Bronchial smooth muscle cell (primary cell): ENCODE results near the gene LCE2C. TPM values are rescaled to one million over a fixed set of nuclear protein-coding genes. Genes with fewer than 3 reads are reported as not detected.

Experiments
- total RNA-seq: library from RNA; depleted of rRNA; stranded (reverse); fragments of >200 nt; gene quantifications from 2 replicates; pipeline ENCODE4 v1.2.1, GENCODE V29; 2014

Gene LCE2C, protein sequence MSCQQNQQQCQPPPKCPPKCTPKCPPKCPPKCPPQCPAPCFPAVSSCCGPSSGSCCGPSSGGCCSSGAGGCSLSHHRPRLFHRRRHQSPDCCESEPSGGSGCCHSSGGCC
- total RNA-seq = not detected in 2 replicates

DNA sequence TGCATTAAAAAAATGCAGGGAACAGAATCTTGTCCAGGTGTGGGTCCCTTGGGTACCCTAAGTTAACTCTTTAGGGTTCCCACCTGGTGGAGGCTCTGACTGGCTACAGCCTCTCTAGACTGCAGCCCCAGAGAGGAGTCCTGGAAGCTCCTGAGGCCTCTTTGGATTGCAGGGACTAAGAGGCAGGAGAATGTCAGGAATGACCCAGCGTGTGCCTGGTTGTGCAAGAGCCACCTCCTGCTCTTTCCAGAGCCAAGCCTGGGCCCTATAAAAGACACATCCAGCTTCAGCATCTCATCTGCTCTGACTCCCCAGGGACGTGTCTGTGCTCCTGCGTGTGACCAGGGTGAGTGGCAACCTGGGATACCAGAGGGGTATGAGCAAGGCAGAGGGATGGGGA lies at the start of gene LCE2C:
Gene LCE2C (plus strand): TSS at position 297 of the 400 bp plus-strand sequence. CDS start 737 bp downstream, outside the sequence.

DNA sequence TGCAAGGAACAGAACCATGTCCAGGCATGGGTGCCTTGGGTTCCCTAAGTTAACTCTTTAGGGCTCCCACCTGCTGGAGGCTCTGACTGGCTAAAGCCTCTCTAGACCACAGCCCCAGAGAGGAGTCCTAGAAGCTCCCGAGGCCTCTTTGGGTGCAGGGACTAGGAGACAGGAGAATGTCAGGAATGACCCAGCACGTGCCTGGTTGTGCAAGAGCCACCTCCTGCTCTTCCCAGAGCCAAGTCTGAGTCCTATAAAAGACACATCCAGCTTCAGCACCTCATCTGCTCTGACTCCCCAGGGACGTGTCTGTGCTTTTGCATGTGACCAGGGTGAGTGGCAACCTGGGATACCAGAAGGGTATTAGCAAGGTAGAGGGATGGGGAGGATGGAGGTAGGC lies 12.0 kb upstream of the LCE2C start, which contains the start of gene LCE2D:
Gene LCE2D (plus strand): TSS at position 283 of the 400 bp plus-strand sequence. CDS start 726 bp downstream, outside the sequence.

DNA sequence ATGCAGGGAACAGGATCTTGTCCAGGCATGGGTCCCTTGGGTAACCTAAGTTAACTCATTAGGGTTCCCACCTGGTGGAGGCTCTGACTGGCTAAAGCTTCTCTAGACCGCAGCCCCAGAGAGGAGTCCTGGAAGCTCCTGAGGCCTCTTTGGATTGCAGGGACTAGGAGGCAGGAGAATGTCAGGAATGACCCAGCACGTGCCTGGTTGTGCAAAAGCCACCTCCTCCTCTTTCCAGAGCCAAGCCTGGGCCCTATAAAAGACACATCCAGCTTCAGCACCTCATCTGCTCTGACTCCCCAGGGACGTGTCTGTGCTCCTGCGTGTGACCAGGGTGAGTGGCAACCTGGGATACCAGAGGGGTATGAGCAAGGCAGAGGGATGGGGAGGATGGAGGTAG lies 10.7 kb downstream of the LCE2C start, which contains the start of gene LCE2B:
Gene LCE2B (plus strand): TSS at position 301 of the 400 bp plus-strand sequence. CDS start 721 bp downstream, outside the sequence.

GRCh38 chr1:152697701-152698600 lies 22.9 kb downstream of the LCE2C start, which contains the start of gene LCE2A:
Gene LCE2A (plus strand): TSS chr1:152698345. CDS start chr1:152698902, 557 bp downstream.

GRCh38 chr1:152707860-152708259 lies 32.8 kb downstream of the LCE2C start, which contains the start of gene LCE4A:
Gene LCE4A (plus strand): TSS chr1:152708160. CDS start chr1:152709076, 916 bp downstream.

Other genes with a start within 250 kb of the LCE2C start
- gene LCE5A, start 164.5 kb upstream of the LCE2C start, total RNA-seq = not detected in 2 replicates
- not detected in 2 replicates for gene CRCT1, start 160.8 kb upstream of the LCE2C start, total RNA-seq
- not detected in 2 replicates for gene LCE3E, start 108.5 kb upstream of the LCE2C start, total RNA-seq
- gene LCE3D, start 94.8 kb upstream of the LCE2C start, total RNA-seq = not detected in 2 replicates
- gene LCE3C, start 75.0 kb upstream of the LCE2C start, total RNA-seq = not detected in 2 replicates
- not detected in 2 replicates for gene LCE3B, start 61.5 kb upstream of the LCE2C start, total RNA-seq
- gene LCE3A, start 52.2 kb upstream of the LCE2C start, total RNA-seq = not detected in 2 replicates
- not detected in 2 replicates for gene LCE2D, start 11.9 kb upstream of the LCE2C start, total RNA-seq
- not detected in 2 replicates for gene LCE2B, start 10.8 kb downstream of the LCE2C start, total RNA-seq
- gene LCE2A, start 23.1 kb downstream of the LCE2C start, total RNA-seq = not detected in 2 replicates
- gene LCE4A, start 32.9 kb downstream of the LCE2C start, total RNA-seq = not detected in 2 replicates
- gene KPRP, start 82.7 kb downstream of the LCE2C start, total RNA-seq = not detected in 2 replicates
- gene LCE1F, start 99.9 kb downstream of the LCE2C start, total RNA-seq = not detected in 2 replicates
- gene LCE1E, start 111.0 kb downstream of the LCE2C start, total RNA-seq = not detected in 2 replicates
- not detected in 2 replicates for gene LCE1D, start 121.4 kb downstream of the LCE2C start, total RNA-seq
- not detected in 2 replicates for gene LCE1C, start 131.4 kb downstream of the LCE2C start, total RNA-seq
- not detected in 2 replicates for gene LCE1B, start 136.7 kb downstream of the LCE2C start, total RNA-seq
- gene LCE1A, start 152.2 kb downstream of the LCE2C start, total RNA-seq = not detected in 2 replicates
- not detected in 2 replicates for gene LCE6A, start 167.6 kb downstream of the LCE2C start, total RNA-seq
- gene LCE7A, start 184.7 kb downstream of the LCE2C start, total RNA-seq = not detected in 2 replicates
- not detected in 2 replicates for gene SMCP, start 203.0 kb downstream of the LCE2C start, total RNA-seq
- gene IVL, start 233.3 kb downstream of the LCE2C start, total RNA-seq = not detected in 2 replicates